Hematopoietic multipotent progenitor cell treated with erythropoietin and hydrocortisone succinate and interleukin-3 and kit ligand, for 6 days (in vitro differentiated cells): ENCODE measurements around the gene CELF6.
"Not testable (repeated sequence)": the region's sequence is repeated elsewhere in the genome, so short reads cannot be mapped to it uniquely, and the experiment has no call there.

Source experiments
- DNase-seq: peaks from one replicate; pipeline ENCODE4 v3.0.0-alpha.2; 2015

CELF6 gene

DNA sequence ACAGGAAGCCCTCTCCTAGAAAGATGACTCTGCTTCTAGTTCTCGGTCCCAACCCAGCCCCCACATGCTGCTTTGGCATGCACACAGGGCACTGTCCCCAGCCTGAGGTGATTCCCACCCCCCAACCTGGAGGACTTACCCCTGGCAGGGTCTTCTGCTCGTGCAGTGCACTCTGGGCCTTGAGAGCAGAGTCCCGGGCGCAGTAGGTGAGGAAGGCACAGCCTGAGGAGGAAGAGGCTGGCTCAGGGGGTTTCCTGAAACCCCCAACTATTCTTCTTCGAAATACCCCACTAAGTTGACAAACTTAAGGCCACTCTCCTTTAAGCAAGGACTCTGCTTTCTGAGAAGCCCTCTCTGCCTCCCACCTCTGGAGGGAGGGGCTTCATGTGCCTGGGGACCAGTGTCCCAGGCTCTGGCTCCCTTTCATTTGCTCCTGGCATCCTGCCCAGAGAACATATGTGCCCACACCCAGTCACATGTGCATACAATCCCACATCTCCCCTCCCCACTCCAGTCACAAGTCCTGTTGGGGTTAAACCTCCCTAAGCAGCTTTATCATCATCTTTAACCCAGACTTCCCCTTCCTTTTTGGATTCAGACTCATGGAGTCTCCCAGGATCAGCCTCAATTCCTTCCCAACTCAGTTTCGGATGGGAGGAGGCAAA, 4.1 kb downstream of the CELF6 start:
- peak; percentile 84 for DNase-seq

DNA sequence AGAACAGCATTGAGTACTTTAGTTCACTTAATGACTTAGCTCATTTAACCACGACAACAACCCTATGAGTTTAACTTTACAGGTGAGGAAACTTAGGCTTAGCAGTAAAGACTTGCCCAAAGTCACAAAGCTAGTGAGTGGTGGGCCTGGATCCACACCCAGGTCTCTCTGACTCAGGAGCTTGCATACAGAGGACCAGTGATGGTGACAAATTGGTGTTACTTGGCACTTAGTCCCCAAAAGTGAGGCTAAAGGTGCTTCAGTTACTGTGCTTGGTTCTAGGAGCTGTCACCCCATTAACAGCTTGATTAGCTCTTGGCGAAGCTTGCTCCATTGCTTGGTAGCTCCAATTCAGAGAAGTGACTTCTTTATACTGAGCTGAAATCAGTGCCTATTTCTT, 6.1 kb downstream of the CELF6 start:
- DNase-seq, result no peak

DNA sequence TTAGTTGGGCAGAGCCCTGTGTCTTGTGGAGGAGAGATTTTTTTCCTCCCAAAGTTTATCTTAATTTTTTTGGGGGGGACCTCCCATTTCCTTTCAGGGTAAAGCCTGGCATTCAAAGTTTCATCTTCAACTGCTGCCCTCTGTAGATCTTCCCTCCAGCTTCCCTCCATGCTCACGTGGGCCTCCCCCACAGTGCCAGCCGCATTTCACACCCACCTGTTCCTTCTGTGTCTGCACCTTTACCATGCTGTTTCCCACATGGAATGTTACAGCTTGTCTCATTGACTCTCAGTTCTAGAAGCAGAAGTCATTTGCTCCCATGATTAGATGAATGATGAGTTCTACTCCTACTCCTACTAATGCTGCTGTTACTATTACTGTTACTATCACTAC, 6.5 kb downstream of the CELF6 start:
- DNase-seq, result no peak

DNA sequence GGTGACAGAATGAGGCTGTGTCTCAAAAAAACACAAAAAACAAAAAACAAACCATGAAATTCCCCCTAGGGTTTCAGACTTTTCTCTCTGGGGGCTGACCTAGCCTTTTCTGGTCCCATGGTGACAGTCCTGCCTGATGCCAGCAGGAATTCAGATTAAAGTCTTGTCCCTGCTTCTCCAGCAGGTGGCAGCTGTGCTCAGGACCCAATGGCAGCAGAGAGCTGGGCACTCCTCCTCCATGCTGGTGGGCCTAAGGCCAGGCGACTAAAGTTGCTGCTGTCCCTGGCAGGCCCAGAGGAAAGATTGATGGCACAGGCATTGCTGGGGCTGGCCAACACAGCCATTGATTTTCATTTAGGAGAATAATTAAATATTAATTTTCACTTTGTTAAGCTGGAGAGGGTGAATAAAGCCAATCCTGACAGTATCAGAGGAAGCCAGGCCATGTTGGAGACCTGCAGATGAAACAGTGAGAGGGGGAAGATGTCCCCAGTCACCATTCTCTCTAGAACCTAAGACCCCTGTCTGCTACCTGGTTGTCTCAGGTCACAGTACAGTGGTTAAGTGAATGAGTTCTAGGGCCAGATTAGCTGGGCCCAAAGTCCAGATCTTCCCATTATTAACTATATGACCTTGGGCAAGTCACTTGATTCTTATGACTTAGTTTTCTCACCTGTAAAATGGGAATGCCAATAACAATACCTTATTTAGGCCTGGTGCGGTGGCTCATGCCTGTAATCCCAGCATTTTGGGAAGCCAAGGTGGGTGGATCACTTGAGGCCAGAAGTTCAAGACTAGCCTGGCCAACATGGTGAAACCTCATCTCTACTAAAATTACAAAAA, 7.1 kb downstream of the CELF6 start:
- DNase-seq, result peak; percentile 83

DNA sequence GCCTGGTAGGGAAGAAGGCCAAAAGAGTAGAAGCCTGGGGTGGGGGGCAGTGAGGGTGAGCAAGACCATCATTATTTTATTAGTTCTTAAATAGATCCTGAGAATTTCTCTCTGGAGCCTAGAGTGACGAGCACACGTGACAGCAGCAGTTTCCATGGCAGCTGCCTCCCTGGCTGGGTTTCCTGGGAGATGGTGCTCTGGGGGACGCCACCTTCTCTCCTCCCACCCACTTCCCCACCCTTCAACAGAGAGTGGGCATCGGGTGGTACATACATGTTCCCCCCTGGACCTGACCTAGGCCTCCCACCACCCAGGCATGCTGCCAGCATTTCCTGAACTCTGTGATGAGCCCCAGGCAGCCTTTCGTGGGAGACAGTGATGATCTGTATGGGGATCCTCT, 12.9 kb downstream of the CELF6 start:
- DNase-seq, result no peak

DNA sequence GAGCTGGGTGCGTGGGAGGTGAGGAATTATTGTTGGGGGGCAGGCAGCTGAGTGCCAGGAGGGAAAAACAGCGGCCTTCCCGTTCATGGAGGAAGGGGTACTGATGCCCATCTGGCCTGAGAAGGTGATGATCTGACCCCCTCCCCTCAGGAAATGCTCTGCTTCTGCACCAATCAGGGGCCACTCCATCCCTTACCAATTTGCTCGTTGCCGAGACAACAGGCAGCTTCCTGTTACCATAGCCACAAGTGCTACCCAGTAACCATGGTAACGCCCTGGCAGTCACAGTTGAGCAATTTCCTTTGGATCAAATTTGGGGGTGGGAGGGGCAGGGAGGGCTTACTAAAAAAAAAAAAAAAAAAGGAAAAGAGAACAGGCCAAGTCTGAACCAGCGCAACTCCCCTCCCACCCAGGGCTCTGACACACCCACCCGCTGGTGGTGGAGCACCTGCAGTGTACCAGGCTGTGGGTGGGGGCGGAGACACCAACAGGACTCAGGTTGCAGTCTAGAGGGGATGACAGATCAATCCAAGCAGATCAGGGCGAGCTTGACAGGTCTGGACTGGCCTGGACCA, 13.7 kb downstream of the CELF6 start:
- peak; percentile 68 for DNase-seq

DNA sequence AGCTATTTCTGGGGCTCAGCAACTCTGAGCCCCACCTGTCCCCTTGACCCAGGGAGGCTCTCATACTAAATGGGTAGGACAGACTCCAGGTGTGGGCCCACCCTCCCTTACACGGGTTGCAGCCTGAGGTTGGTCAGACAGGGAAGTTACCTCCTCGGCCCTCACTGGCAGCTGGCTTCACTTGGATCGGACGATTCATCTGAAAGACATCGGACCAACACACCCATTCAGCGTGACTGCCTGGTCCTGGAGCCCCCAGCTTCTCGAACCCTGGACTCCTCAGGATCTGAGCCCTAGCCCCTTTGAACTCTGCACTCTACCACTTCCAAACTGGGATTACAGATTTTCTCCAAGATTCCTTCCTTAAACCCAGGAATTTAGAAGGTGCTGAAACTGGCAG, 15.4 kb downstream of the CELF6 start:
- DNase-seq, result no peak

DNA sequence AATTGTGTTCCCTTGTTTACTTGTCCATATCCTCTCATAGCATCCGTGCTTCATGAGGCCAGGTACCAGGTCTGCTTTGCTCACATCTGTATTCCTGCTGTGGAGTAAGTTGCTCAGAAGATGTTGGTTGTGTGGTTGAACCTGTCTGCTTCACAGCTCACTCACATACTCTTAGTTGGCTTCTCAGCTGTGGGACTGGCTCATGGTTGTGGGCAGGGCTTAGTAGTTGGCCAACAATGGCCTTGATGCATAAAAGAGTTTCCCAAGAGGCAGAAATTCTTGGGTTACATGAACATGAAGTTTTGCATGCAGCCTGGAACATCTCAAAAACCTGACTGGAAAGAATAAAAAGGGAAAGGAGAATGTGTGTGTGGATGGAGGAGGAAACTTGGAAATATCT, 17.0 kb downstream of the CELF6 start:
- DNase-seq, result no peak

DNA sequence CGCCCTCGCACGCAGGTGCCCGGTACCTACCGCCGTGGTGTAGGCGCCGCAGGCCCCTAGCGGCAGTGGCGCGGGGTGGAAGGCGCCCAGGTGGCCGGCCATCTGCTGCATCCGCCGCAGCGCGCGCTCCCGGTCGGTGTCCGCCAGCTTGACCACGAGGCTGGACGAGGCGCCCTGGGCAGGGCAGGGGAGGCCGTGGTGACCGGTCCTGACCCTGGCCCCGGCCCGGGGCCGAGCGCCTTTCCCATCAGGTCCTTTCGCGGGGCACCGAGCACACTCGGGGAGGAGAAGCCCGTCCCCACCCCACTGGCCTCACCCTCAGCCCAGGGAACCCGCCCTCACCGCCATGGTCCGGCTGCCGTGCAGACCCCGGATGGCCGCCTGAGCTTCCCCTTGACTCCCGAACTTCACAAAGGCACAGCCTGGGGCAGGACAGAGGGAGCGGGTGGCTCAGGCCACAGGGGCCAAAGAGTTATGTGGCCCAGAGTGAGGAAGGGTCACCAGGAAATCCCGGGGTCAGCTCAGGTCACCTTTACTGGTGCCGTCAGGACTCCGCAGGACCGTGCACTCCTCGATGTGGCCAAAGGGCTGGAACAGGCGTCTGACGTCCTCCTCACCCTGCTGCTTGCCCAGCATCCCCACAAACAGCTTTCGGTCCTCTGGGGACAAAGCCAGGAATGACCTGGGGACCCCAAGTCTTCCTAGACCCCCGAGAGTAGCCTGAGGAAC, 30.2 kb downstream of the CELF6 start:
- DNase-seq, result no peak

DNA sequence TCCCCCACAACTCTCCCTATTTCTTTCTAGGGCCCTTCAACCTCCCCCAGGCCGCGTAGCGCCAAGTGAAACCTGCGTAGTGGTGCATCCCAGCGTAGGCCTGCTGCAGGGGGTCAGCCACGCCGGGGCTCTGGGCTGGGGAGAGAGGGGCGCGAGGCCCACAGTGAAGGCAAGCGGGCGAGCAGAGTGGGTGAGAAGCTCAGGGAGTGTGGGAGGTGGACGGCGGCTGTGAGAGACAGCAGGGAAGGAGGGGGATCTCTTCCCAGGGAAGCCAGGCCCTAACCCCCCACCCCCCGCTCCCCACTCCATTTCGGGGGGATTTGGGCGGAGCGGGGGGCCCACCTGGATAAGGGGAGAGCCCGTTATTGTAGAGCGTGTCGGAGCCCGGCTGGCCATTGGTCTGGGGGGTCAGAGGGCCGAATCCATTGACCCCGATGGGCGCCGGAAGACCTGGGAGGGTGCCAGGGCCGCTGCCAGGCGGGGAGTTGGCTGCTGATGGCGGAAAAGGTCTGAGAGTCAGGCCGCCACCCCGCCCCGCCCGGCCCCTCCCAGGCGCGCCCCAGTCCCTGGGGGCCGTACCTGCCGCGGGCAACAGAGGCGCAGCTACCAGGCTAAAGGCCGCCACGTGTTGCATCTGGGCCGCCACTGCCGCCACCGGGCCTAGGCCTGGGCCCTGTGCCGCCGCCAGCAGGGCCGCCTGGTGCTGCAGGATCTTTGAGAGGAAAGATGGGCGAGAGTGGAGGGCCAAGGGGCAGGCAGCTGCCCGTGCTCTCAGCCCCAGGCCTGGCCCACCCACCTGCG, 31.0 kb downstream of the CELF6 start:
- no peak for DNase-seq

DNA sequence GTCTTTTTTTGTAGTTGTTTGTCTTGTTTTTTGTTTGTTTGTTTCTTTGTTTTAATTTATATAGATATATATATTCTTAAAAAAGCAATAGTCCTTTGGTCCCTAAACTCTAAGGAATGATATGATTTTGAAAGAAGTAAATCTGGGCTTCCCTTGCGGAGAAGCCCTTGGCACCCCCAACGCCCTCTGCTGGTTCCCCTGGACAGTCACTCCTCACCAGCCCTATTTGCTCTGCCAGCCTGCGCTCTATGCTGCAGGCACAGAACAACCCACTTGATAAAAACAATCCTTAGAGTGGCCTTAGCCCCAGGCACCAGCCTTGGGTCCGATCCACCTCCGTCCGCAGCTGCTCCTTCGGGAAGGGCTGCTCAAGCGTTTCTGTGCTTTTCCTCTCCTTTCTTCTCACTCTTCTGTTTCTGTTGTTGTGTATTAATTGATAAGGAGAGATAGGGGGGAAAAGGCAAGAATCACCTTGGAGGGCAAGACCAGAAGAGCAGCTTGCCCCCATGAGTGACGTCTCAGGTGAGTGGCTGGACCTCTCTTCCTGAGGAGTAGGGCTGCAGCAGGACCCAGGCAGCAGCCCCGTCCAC, 33.9 kb downstream of the CELF6 start:
- DNase-seq, result peak; percentile 82

DNA sequence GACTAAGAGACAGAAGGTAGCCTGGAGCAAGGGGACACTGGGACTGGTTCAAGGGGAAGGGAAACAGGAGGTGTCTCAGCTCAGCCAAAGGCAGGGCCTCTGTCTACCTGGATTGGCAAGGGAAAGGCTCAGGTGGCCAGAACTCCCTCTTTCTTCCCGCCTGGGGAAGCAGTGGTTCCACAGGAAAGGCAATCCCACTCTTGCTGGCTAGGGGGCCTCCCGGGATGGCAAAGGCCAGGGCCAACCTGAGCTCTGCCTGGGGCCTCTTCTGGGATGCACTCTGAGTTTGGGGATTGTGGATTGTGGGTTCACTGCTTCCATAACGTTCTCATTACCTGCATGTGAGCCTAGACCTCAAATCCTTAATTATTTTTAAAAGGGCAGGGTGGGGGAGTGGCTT, 34.6 kb downstream of the CELF6 start:
- no peak for DNase-seq

DNA sequence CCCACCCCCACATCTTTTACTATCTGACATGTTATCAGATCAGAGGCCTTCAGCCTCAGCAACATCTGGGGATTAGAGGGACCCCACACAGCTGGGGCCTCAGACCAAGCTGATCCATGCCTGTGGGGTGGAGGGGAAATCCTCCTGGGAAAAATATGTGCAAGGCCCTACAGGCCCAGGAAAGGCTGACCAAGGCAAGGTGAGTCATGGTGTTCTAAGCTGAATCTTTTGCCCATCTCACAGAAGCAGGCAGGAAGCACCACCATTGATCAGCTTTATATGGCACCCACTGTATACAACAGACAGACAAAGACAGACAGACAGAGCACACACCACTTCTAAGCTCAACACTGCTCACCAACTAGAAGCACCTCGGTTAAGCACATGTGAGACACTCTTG, 35.2 kb downstream of the CELF6 start:
- DNase-seq, result no peak

DNA sequence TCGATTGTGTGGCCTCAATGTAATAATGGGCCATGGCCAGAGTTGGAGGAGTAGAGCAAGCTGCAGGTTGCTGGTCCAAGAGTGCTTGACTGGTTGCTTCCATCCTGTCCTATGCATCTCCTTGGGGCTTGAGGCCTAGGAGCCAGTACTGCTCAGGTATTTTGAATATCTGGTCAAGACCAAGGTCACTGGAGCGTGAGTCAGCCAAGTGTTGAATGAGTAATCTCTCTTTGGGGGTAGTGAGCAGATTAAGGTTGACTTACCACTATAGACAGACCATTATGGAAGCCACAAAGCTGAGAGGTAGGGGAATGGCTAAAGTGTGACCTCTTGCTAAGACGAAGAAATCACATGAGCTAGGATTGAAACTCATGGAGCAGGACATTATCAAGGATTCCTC, 38.2 kb downstream of the CELF6 start:
- DNase-seq, result no peak

DNA sequence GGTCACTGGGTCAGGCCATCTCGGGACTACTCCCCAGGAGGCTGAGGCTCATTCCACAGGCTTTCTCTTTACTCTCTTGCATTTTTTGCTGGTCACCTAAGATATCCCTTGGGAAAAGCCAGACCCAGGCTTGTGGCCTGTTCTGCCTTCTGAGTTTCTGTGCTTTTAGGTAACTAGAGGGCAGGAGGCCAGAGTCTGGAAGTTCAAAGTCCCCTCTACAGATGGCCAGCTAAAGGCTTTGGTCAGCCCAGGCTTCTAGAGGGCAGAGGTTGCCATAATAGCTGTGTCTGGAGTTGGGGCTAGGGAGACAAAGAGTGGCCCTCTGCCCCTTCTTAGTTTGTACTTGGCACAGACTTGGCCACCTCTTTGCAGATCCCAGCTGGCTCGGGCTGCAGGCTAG, 39.2 kb downstream of the CELF6 start:
- no peak for DNase-seq

DNA sequence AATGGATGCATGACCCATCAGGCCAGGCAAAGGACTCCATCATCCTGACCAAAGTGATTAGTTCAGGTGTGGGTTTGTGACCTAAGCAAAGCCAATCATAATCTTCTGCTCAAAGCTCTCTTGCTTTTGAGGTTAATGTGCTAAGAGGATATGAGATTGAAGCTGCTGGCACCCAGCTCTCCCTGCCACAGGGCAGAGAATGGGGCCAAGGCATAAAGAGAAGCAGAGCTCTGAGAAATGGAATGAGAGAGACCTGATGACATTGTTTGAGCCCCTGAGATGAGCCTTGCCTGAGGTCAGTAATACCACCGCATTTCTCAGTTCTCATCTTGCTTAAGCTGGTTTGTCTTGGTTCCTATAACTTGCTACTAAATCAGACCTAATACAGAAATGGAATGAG, 41.2 kb downstream of the CELF6 start:
- DNase-seq, result no peak

DNA sequence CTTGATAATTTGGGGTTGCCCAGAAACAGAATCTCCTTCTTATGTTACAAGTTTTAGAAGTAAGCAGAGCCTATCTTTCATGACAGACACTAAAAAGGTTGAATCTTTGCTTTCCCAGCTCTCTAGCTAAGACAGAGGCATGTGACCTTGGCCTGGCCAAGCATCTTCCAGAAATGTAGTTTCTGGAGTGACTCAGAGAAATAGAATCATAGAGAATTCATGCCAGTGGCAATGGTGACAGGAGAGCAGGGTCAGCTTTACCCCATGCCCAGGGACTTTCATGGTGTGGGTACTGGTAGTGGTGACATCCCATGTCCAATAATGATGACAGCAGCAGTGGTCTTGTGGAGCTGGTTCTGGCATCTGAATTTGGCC, 43.6 kb downstream of the CELF6 start:
- DNase-seq, result no peak

DNA sequence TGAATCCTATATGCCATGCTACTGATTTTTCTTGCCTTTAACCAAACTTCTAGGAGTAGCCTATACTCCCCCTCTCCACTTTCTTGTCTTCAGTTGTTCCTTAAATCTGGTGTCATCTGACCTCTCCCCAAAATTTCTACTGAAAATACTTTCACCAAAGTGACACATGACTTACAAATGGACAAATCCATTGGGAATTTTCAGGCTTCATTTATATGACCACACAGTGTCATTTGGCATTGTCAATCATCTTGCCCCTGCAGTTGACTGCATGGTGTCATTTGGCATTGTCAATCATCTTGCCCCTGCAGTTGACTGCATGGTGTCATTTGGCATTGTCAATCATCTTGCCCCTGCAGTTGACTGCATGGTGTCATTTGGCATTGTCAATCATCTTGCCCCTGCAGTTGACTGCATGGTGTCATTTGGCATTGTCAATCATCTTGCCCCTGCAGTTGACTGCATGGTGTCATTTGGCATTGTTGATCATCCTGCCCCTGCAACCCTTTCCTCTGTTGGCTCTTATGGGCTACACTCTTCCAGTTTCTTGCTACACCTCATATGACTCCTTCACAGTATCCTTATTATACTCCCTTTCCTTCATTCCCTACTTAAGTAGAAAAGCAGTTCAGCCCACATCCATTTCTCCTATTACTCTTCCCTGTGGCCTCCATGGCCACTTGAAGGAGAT, 44.2 kb downstream of the CELF6 start:
- DNase-seq, result not testable (repeated sequence)

DNA sequence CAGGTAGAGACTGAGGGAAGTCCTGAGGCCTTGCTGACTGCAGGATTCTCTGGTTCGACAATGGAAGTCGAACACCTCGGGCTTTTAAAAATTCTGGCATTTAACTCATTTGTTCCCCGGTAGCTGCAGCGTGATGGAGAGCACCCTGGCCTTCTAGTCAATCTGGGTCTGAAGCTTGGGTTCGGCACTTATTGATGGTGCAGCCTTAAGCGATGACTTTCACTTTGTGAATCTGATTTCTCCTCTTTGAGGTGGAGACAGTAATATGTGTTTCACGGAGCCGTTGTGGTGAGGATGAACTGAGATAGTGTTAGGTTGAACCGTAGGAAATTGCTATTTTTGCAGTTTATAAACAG, 47.0 kb downstream of the CELF6 start:
- DNase-seq, result no peak

DNA sequence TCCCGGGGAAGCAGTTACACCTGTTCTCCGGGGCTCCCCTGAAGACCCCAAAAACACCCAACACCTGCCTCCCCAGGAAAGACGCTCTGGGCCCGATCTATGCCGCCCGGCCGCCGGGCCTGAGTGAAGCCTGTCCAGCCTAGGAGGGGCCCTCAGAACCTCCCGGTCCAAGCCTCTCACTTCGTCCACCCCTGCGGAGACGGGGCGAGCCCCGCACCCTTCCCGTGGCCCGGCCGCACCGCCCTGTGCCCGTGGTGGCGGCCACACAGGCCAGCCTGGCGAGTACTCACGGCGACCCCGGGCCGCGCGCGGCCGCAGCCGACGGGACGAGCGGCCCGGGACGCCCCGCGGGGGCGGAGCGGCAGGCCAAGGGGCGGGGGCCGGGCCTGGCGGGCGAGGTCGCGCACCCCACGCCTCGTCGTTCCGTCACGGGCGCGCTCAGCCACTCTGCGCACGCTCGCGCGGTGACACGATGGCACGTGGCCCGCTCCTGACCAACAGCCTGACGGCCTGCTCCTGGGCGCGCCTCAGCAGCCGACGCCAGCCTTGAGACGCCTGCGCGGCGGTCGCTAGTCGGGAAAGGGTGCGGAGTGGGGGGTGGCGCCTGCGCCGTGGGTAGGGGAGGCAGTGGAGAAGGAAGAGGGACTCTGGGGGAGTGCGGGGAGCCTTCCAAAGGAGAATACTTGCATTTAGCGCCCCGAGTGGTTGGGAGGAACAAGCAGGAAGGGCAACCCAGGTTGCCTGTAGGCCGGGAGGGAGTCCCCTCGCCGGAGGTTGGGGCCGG, 47.6 kb downstream of the CELF6 start, which contains the start of gene PARP6:
PARP6 (minus strand) TSS at position 342 of the 784 bp plus-strand sequence. CDS start 5,077 bp downstream, outside the sequence.
- DNase-seq, result peak; percentile 96

DNA sequence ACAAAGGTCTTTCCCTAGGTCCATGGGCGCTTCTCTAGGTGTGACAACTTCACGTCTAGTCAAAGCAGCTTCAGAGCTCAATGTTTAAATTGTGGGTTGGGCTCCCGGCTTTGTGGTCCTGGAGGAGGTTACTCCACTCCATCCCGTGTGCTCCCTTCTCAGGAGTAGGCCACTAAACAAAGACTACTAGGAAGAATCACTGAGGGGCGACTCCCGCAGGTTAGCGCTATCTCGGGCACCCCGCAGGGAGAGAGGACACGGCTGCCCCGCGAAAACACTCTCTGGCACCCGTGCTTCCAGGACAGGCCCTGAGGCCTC, 48.1 kb downstream of the CELF6 start:
- no peak for DNase-seq
